Uterus (tissue), 2 donors: Measurements from ENCODE around the gene DNMT3A.

ENCODE experiments used
- CTCF ChIP-seq, 4 experiments: fragments of 200-600 bp in 2 of 4; fragments of 450-650 bp in 2 of 4; sonication (generic) in 2 of 4; IDR thresholded peaks; one replicate each; pipeline ENCODE4 v1.5.1; 2016 to 2019; ENCODE audit warnings: antibody characterized with exemption in 4 of 4, mild to moderate bottlenecking in 2 of 4, moderate library complexity in 1 of 4
- POLR2A ChIP-seq, 2 donors: fragments of 450-650 bp; IDR thresholded peaks; one replicate each; pipeline ENCODE4 v1.6.1; 2016; ENCODE audit warnings: antibody characterized with exemption in 2 of 2, mild to moderate bottlenecking in 1 of 2, moderate library complexity in 1 of 2

DNA sequence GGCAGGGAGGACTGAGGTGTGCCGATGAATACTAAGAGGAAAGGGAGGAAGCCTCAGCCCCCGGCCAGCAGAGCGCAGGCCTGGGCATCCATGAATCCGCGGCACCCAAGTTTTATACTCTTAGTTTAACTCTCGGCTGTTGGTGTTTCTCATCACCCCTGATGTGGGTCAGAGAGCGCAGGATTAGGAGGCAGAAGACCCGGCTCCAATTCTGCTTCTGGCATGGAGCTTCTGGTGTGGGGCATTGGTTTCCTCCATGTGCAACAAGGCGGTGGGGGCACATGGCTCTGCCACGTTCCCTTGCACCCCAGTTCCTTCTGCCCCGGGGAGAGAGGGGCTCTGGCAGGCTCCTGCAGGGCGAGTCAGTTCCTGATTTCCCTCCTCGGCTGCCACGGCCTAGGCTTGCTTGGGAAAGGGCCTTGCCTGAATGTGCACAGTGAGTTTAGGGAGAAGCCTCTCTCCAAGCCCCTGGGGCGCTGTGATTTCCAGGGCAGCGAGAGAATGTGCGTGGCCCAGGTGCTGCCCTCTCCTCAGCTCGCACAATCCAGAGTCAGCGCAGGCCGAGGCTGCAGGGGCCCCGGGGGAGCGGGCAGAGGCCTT is 36.2 kb upstream of the DNMT3A start:
- TF ChIP-seq CTCF (IDR thresholded peaks at IDR 0.05) (no peak), POLR2A (IDR thresholded peaks at IDR 0.05) (no peak)
